CD4-positive, alpha-beta memory T cell (primary cell): ENCODE data around the gene FBLN2. TPM values are rescaled to one million over a fixed set of nuclear protein-coding genes. Genes with fewer than 3 reads are reported as not detected.
A peak's percentile ranks its signal among the peaks of the same experiment; 100 is the strongest.

Source experiments
- CTCF ChIA-PET: fragments of 350-600 bp; sonication (Branson Sonifier 250); formaldehyde crosslinking; loops from one replicate; lab custom pipeline; 2021; ENCODE audit warnings: inconsistent platforms; ENCODE audit not compliant: partially characterized antibody; lab: Charles Lee
- POLR2A ChIA-PET: fragments of 350-600 bp; sonication (Branson Sonifier 250); formaldehyde crosslinking; loops from one replicate; lab custom pipeline; 2021; ENCODE audit not compliant: partially characterized antibody; lab: Charles Lee
- DNase-seq, 5 donors: peaks; one replicate each; pipeline versions ENCODE4 v3.0.0 to v3.0.0-alpha.2; 2020 to 2022; ENCODE audit warnings: mixed read lengths in 1 of 5
- H3K27ac ChIP-seq: one replicate; pipeline ENCODE4 v1.7.0; 2013; ENCODE audit warnings: low read depth, low read length
- H3K27me3 ChIP-seq: 2 replicates; pipeline ENCODE4 v1.7.0; 2013; ENCODE audit warnings: mild to moderate bottlenecking, low read length, moderate library complexity; ENCODE audit not compliant: insufficient read depth
- H3K36me3 ChIP-seq: 2 replicates; pipeline ENCODE4 v1.7.0; 2013; ENCODE audit warnings: mild to moderate bottlenecking, low read length, moderate library complexity; ENCODE audit not compliant: insufficient read depth
- H3K4me1 ChIP-seq: 2 replicates; pipeline ENCODE4 v1.7.0; 2013; ENCODE audit warnings: mild to moderate bottlenecking, low read length, moderate library complexity; ENCODE audit not compliant: insufficient read depth
- H3K4me3 ChIP-seq, 2 donors: one replicate each; pipeline ENCODE4 v1.7.0; 2013; ENCODE audit warnings: low read length in 2 of 2, mild to moderate bottlenecking in 1 of 2
- H3K9me3 ChIP-seq, 2 donors: one replicate each; pipeline ENCODE4 v1.7.0; 2013; ENCODE audit warnings: low read length in 2 of 2, control low read depth in 1 of 2; ENCODE audit not compliant: control insufficient read depth in 1 of 2
- H3K27ac Mint-ChIP-seq, 7 donors: one replicate each; pipeline ENCODE4 v1.8.0; 2020 to 2021; ENCODE audit warnings: mixed read lengths in 7 of 7, mild to moderate bottlenecking in 6 of 7, inconsistent platforms in 3 of 7, moderate library complexity in 3 of 7
- H3K27me3 Mint-ChIP-seq, 2 donors: one replicate each; pipeline ENCODE4 v1.8.0; 2020 to 2021; ENCODE audit warnings: mixed read lengths in 2 of 2
- H3K36me3 Mint-ChIP-seq, 2 donors: one replicate each; pipeline ENCODE4 v1.8.0; 2020 to 2021; ENCODE audit warnings: mixed read lengths in 2 of 2, inconsistent platforms in 1 of 2, mild to moderate bottlenecking in 1 of 2
- H3K4me1 Mint-ChIP-seq, 4 donors: one replicate each; pipeline ENCODE4 v1.8.0; 2020 to 2021; ENCODE audit warnings: mixed read lengths in 4 of 4, mild to moderate bottlenecking in 1 of 4
- H3K4me3 Mint-ChIP-seq, 8 donors: one replicate each; pipeline ENCODE4 v1.8.0; 2020 to 2021; ENCODE audit warnings: mixed read lengths in 8 of 8, mild to moderate bottlenecking in 7 of 8, moderate library complexity in 6 of 8, inconsistent platforms in 3 of 8
- H3K9me3 Mint-ChIP-seq, 8 donors: one replicate each; pipeline ENCODE4 v1.8.0; 2020 to 2021; ENCODE audit warnings: mixed read lengths in 8 of 8, mild to moderate bottlenecking in 5 of 8, inconsistent platforms in 3 of 8, moderate library complexity in 1 of 8
- intact Hi-C: fragments of 100-400 bp; cut with micrococcal nuclease; formaldehyde crosslinking; loops from one replicate; pipeline ENCODE4 v1.15.1; 2023
- polyA plus RNA-seq, 2 donors: library from polyadenylated mRNA; unstranded; fragments of 300-500 nt; fragmentation: Illumina TruSeq; gene quantifications; one replicate each; pipeline ENCODE4 v1.2.3, GENCODE V29; 2021
- total RNA-seq, 2 experiments: library from RNA; stranded (reverse); gene quantifications; one replicate each; pipeline ENCODE4 v1.2.3, GENCODE V29; 2021

FBLN2 gene
- total and polyA plus RNA-seq, 4 experiments from 2014 or later = not detected

DNA sequence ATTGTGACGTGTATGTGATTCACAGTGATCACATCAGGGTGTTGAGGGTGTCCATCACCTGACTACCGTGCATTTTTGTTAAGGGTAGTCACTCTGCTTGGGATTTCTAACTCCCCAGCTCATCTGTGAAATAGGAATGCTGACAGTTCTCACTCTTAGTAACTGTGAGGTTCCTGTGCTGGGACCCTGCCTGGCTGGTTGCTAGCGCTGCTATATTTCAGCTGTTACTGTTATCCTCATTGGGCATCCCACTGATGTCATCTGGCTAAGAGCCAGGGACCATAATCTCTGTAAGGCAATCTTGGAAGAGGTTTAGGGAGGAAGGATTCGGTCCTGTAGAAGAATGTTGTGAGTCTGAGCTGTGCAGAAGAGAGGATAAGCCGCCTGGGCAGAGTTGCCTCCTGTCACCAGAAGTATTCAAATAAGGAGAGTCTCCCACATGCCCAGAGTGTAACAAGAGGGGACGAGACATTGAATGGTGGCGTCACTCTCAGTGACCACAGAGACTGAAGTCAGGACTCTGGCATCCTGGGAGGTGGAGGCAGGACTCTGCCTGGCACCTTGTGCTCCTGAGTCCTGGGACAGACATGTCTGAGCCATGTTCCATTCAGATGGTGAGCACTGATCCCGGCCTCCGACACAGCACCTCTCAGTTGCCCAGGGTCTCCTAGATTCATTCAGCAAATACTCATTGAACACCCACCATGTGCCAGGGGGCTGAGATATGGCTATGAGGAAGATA lies 52.2 kb downstream of the FBLN2 start:
- intact Hi-C loops = no loop called here
- H3K9me3 ChIP-seq = no peaks in the 10 kb centered on the region
- Mint-ChIP-seq H3K4me3 (no peak overlapping the region), H3K27ac (no peak overlapping the region), H3K36me3 (no peaks in the 10 kb centered on the region), H3K4me1 (no peaks in the 10 kb centered on the region), H3K27me3 (peaks cover 6 to 14% of the 10 kb centered on the region in 2 donors), H3K9me3 (peaks cover 0 to 1% (median 0%) of the 10 kb centered on the region in 8 donors)
- ChIA-PET POLR2A (no interaction called here), CTCF (no interaction called here)
- H3K27me3 ChIP-seq = no peaks in the 10 kb centered on the region
- H3K4me1 ChIP-seq = no peaks in the 10 kb centered on the region
- no peaks in the 10 kb centered on the region for H3K36me3 ChIP-seq
- no peak for DNase-seq
- no peak overlapping the region for H3K27ac ChIP-seq
- no peak overlapping the region for H3K4me3 ChIP-seq

DNA sequence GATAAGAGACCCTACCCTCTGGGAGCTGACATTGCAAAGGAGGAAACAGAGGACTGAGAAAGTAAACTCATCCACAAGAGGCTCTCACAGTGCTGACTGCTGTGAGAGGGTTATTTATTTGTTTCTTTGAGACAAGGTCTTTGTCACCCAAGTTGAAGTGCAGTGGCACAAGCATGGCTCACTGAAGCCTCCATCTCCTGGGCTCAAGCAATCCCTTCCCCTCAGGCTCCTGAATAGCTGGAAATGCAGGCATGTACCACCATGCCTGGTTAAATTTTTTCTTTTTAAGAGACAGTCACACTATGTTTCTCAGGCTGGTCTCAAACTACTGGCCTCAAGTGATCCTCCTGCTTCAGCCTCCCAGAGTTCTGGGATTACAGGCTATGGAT lies 52.8 kb downstream of the FBLN2 start:
- Histone ChIP-seq H3K36me3 (no peaks in the 10 kb centered on the region), H3K4me3 (no peak overlapping the region), H3K4me1 (no peaks in the 10 kb centered on the region), H3K27ac (no peak overlapping the region), H3K9me3 (no peaks in the 10 kb centered on the region), H3K27me3 (no peaks in the 10 kb centered on the region)
- CTCF ChIA-PET = no interaction called here
- Mint-ChIP-seq H3K36me3 (no peaks in the 10 kb centered on the region), H3K4me3 (no peak overlapping the region), H3K4me1 (no peaks in the 10 kb centered on the region), H3K9me3 (peaks cover 0 to 1% (median 0%) of the 10 kb centered on the region in 8 donors), H3K27me3 (peaks cover 4 to 12% of the 10 kb centered on the region in 2 donors), H3K27ac (no peak overlapping the region)
- DNase-seq = no peak
- POLR2A ChIA-PET = no interaction called here
- intact Hi-C loops = no loop called here

DNA sequence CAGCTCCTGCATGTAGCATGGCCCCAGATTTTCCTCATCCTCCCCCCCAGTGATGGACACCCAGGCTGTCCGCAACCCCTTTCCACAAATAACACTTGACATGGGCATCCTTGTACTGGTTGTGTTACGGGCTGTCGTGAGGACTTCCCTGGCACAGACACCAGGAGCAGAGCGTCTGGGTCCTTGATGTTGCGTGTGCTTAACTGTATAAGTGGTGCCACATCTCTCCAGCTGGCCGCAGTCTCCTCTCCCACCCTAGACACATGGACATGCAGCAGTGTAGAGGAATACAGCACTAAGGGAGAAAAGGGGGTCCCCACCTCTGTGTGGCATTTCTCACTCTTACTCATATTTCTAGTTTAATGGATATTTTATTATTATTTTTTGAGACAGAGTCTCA lies 56.6 kb downstream of the FBLN2 start:
- Histone ChIP-seq H3K9me3 (no peaks in the 10 kb centered on the region), H3K4me1 (no peaks in the 10 kb centered on the region), H3K27me3 (no peaks in the 10 kb centered on the region), H3K27ac (no peak overlapping the region), H3K36me3 (no peaks in the 10 kb centered on the region), H3K4me3 (no peak overlapping the region)
- intact Hi-C loops = no loop called here
- ChIA-PET POLR2A (no interaction called here), CTCF (no interaction called here)
- no peaks in the 10 kb centered on the region for H3K4me1 Mint-ChIP-seq
- no peaks in the 10 kb centered on the region for H3K9me3 Mint-ChIP-seq
- H3K27ac Mint-ChIP-seq = no peak overlapping the region
- DNase-seq = no peak
- H3K4me3 Mint-ChIP-seq = no peak overlapping the region
- no peaks in the 10 kb centered on the region for H3K36me3 Mint-ChIP-seq
- H3K27me3 Mint-ChIP-seq = peaks cover 7 to 18% of the 10 kb centered on the region in 2 donors

DNA sequence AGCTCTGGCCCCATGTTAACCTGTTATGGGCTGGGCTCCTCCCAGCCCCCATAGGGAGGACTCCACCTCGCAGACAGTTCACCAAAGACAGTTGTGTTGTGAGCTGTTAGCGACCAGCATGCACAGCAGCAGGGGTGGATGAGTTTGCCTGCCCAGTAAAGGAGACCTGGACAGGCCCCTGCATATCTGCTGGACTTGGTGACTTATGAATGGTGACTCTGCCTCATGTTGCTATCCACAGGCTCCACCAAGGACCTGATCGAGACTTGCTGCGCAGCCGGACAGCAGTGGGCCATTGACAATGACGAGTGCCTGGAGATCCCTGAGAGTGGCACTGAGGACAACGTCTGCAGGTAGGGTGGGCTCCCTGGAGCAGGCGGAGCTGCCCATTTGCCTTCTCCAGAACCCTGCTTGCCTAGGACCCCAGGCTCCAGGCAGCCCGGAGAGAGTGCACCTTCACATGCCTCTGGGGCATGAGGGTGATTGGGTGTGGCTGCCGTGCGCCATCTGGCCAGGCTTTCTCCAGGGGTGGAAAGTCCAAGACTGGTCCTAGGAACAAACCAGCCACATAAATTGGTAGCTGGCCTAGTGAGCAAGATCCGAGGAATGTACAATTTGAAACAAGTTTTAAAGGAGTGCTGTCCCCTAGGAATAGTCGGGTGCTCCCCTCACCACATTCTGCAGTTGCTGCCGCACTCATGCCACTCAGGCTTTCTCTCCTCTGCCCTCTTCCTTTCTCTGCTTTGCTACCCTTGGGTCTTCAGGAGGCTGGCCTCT lies 59.1 kb downstream of the FBLN2 start:
- H3K27me3 ChIP-seq = no peaks in the 10 kb centered on the region
- intact Hi-C loops = no loop called here
- Mint-ChIP-seq H3K9me3 (peaks cover 0 to 2% (median 0%) of the 10 kb centered on the region in 8 donors), H3K36me3 (no peaks in the 10 kb centered on the region), H3K4me1 (no peaks in the 10 kb centered on the region), H3K4me3 (no peak overlapping the region), H3K27ac (no peak overlapping the region), H3K27me3 (peaks cover 9 to 25% of the 10 kb centered on the region in 2 donors)
- no peak for DNase-seq
- no peaks in the 10 kb centered on the region for H3K4me1 ChIP-seq
- H3K4me3 ChIP-seq = no peak overlapping the region
- no peaks in the 10 kb centered on the region for H3K9me3 ChIP-seq
- ChIA-PET CTCF (no interaction called here), POLR2A (no interaction called here)
- H3K27ac ChIP-seq = no peak overlapping the region
- H3K36me3 ChIP-seq = no peaks in the 10 kb centered on the region

DNA sequence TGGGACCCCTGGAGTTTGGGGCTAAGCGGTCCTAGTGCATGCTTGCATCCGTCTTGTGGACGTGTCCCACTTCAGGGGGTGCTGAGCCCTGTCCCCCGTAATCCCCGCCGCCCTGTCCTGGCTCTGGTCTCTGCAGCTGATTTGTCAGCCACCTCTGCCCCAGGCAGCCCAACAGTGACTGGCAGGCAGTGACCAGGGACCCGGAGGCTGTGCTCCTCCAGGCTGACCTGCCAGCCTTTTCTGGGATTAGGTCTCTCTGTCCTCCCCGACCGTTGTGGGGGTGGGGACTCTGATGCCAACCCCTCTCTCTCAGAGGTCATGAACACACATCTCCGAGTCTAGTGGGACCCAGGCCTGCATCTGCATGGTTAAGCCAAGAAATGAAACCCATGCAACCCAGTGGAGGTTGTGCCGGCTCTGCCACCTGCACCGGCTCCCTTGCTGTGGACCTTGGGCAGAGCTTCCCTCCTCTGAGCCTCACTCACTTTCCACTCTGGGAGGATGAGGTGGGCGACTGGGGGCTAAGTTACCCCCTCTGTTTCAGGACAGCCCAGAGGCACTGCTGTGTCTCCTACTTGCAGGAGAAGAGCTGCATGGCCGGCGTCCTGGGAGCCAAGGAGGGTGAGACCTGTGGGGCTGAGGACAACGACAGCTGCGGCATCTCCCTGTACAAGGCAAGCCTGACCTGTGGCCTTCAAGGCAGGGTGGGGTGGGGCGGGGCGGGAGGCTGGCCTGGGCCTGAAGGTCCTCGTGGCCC lies 60.2 kb downstream of the FBLN2 start:
- Mint-ChIP-seq H3K4me3 (no peak overlapping the region), H3K9me3 (peaks cover 0 to 2% (median 0%) of the 10 kb centered on the region in 8 donors), H3K36me3 (no peaks in the 10 kb centered on the region), H3K27me3 (peaks cover 9 to 25% of the 10 kb centered on the region in 2 donors), H3K27ac (no peak overlapping the region), H3K4me1 (no peaks in the 10 kb centered on the region)
- H3K27me3 ChIP-seq = no peaks in the 10 kb centered on the region
- no peak overlapping the region for H3K27ac ChIP-seq
- ChIA-PET POLR2A (no interaction called here), CTCF (no interaction called here)
- no peaks in the 10 kb centered on the region for H3K4me1 ChIP-seq
- no peaks in the 10 kb centered on the region for H3K9me3 ChIP-seq
- H3K4me3 ChIP-seq = no peak overlapping the region
- no peaks in the 10 kb centered on the region for H3K36me3 ChIP-seq
- DNase-seq = no peak
- intact Hi-C loops = no loop called here

DNA sequence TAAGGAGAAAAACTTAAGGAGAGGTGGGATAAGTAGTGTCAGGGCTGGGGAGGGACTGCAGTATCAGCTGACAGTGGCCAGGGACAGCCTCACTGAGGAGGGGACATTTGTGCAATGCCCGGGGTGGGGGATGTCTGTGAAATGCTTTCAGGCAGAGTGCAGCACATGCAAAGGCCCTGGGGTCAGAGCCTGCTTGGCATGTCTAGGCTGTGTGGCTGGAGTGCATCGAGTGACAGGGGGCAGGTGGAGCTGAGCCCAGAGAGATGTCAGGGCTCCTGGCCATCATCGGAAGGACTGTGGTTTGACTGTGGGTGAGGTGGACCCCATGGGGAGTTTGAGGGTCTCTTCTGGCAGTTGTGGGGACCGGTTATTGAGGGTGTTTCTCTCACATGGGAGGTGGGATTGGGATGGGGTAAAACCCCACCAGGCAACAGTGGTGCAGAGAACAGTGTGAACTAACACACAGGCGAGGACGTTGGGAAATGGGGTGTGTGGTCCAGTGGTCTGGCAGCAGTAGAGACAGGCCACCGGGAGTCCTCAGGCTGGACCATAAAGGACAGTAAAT lies 61.2 kb downstream of the FBLN2 start:
- no peaks in the 10 kb centered on the region for H3K4me1 Mint-ChIP-seq
- no peak for DNase-seq
- CTCF ChIA-PET = interaction anchor here (1.4 kb wide), 1 partner anchor 518 kb away, joined by 3 read pairs; no protein-coding TSS in a partner anchor
- no peak overlapping the region for H3K27ac Mint-ChIP-seq
- Histone ChIP-seq H3K27ac (no peak overlapping the region), H3K9me3 (no peaks in the 10 kb centered on the region), H3K27me3 (no peaks in the 10 kb centered on the region), H3K4me3 (no peak overlapping the region), H3K36me3 (no peaks in the 10 kb centered on the region), H3K4me1 (no peaks in the 10 kb centered on the region)
- H3K27me3 Mint-ChIP-seq = peaks cover 9 to 25% of the 10 kb centered on the region in 2 donors
- intact Hi-C loops = no loop called here
- peak overlapping the region in 1 of 8 donors; percentile 42 for H3K4me3 Mint-ChIP-seq
- no peaks in the 10 kb centered on the region for H3K36me3 Mint-ChIP-seq
- peaks cover 0 to 3% (median 0%) of the 10 kb centered on the region in 8 donors for H3K9me3 Mint-ChIP-seq
- POLR2A ChIA-PET = no interaction called here

DNA sequence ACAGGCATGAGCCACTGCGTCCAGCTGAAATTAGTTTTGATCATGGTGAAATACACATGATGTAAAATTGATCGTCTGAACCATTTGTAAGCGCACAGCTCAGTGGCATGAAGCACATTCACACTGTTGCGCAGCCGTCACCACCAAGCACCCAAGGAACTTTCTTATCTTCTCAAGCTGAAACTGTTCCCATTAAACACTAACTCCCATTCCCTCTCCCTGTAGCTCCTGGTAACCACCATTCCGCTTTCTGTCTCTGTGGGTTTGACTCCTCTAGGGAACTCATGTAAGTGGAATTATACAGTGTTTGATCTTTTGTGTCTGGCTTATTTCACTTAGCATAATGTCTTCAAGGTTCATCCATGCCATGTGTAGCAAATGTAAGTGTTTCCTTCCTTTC lies 62.3 kb downstream of the FBLN2 start:
- Histone ChIP-seq H3K4me1 (no peaks in the 10 kb centered on the region), H3K27me3 (no peaks in the 10 kb centered on the region), H3K4me3 (no peak overlapping the region), H3K27ac (no peak overlapping the region), H3K36me3 (no peaks in the 10 kb centered on the region), H3K9me3 (no peaks in the 10 kb centered on the region)
- intact Hi-C loops = no loop called here
- H3K4me3 Mint-ChIP-seq = no peak overlapping the region
- no peaks in the 10 kb centered on the region for H3K36me3 Mint-ChIP-seq
- no peak for DNase-seq
- ChIA-PET POLR2A (no interaction called here), CTCF (interaction anchor here (1.0 to 1.4 kb wide), 2 partner anchors 40 to 519 kb away, joined by 3 to 5 read pairs; no protein-coding TSS in a partner anchor)
- H3K4me1 Mint-ChIP-seq = no peaks in the 10 kb centered on the region
- H3K9me3 Mint-ChIP-seq = peaks cover 0 to 4% (median 0%) of the 10 kb centered on the region in 8 donors
- peaks cover 6 to 20% of the 10 kb centered on the region in 2 donors for H3K27me3 Mint-ChIP-seq
- H3K27ac Mint-ChIP-seq = no peak overlapping the region
